ENCODE measurements around the gene AASDHPPT. TPM values are rescaled to one million over a fixed set of nuclear protein-coding genes. Genes with fewer than 3 reads are reported as not detected.

AASDHPPT gene
- total and polyA plus RNA-seq, 7 experiments from 2014 or later = 17.7 to 55.9 (median 33.2) TPM

DNA sequence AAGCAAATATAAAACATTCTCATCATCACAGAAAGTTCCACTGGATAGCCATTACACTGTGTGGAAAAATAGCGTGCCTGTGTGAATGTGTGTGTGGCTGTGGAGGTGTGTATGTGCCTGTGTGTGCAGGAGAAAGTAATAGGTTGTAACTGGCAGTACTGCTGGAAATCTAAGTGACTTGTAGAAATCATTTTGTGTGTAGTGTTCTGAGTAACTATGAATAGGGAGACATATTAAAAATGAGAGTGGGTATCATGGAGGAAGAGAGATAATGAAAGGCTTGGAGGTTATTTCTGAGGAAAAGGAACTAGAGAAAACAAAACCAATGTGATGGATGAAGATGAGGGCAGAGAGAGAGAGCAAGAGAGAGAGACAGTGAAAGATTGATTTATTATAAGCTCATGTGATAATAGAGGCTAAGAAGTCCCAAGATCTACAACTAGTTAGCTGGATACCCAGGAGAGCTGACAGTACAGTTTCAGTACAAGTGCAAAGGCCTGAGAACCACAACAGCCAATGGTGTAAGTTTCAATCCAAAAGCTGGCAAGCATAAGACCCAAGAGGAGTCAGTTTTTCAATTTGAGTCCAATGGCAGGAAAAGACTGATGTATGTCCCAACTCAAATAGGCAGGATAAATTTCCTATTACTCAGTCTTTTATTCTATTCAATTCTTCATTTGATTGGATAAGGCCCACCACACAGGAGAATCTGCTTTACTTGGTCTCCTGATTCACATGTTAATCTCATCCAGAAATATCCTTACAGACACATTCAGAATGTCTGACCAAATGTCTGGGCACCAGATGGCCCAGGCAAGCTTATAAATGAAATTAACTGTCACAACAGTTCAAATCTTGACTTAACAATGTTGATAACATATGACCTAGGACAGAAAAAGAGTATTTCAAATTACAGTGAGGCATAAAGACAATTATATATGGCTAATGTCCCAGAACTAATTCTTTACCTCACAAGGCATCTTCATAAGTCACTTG lies 15.2 kb upstream of the AASDHPPT start:
- H3K4me3 ChIP-seq (ENCODE audit: low read length) = no peak overlapping the region
- Mint-ChIP-seq H3K4me3 (no peak overlapping the region), H3K27ac (peak overlapping the region in 1 of 9 donors; percentile 13), H3K4me1 (peaks cover 5 to 14% (median 10%) of the 10 kb centered on the region in 7 donors), H3K9me3 (no peaks in the 10 kb centered on the region), H3K27me3 (no peaks in the 10 kb centered on the region), H3K36me3 (peaks cover 4 to 38% (median 21%) of the 10 kb centered on the region in 5 donors)
- no peaks in the 10 kb centered on the region for H3K36me3 ChIP-seq (ENCODE audit: control insufficient read depth in 2 of 3, insufficient read depth in 3 of 3, low read length in 3 of 3)
- ChIA-PET CTCF (interaction anchor here (0.7 kb wide), 1 partner anchor 15 kb away, joined by 3 read pairs; the partner anchor contains the start of genes AASDHPPT and KBTBD3), POLR2A (no interaction called here)
- H3K9me3 ChIP-seq (ENCODE audit: control insufficient read depth in 2 of 3, low read length in 3 of 3) = no peaks in the 10 kb centered on the region
- ATAC-seq (no peak), DNase-seq (no peak)
- no peaks in the 10 kb centered on the region for H3K27me3 ChIP-seq (ENCODE audit: control insufficient read depth in 2 of 2, insufficient read depth in 2 of 2, low read length in 2 of 2)
- H3K4me1 ChIP-seq (ENCODE audit: control insufficient read depth in 2 of 2, insufficient read depth in 2 of 2, low read length in 2 of 2) = no peaks in the 10 kb centered on the region
- no peak overlapping the region for H3K27ac ChIP-seq (ENCODE audit: low read depth, low read length)
- intact Hi-C loops (cut with micrococcal nuclease) = no loop called here

DNA sequence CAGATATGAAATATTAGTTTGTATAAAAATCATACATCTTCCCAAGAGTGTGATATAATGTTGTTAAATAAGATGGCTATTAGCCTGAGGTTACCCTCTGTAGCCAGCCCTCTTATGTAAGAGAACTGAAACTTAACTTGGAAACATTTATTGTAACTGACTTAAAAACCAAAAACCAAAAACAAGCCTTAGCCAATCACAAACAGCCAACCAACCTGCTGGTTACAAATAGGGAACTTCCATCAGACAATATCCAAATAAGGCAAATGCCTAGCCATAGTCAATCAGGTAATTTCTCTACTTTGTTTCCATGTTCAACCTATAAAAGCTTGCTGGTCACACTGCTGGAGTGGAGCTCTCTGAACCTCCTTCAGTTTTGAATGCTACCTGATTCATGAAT lies 14.5 kb upstream of the AASDHPPT start:
- Mint-ChIP-seq H3K36me3 (peaks cover 4 to 38% (median 18%) of the 10 kb centered on the region in 5 donors), H3K9me3 (no peaks in the 10 kb centered on the region), H3K4me3 (no peak overlapping the region), H3K27ac (no peak overlapping the region), H3K27me3 (no peaks in the 10 kb centered on the region), H3K4me1 (peaks cover 4 to 14% (median 10%) of the 10 kb centered on the region in 7 donors)
- no peak overlapping the region for H3K4me3 ChIP-seq (ENCODE audit: low read length)
- ChIA-PET POLR2A (no interaction called here), CTCF (no interaction called here)
- H3K36me3 ChIP-seq (ENCODE audit: control insufficient read depth in 2 of 3, insufficient read depth in 3 of 3, low read length in 3 of 3) = no peaks in the 10 kb centered on the region
- H3K27ac ChIP-seq (ENCODE audit: low read depth, low read length) = no peak overlapping the region
- DNase-seq = no peak
- H3K27me3 ChIP-seq (ENCODE audit: control insufficient read depth in 2 of 2, insufficient read depth in 2 of 2, low read length in 2 of 2) = no peaks in the 10 kb centered on the region
- no peak for ATAC-seq
- no peaks in the 10 kb centered on the region for H3K9me3 ChIP-seq (ENCODE audit: control insufficient read depth in 2 of 3, low read length in 3 of 3)
- intact Hi-C loops (cut with micrococcal nuclease) = no loop called here
- H3K4me1 ChIP-seq (ENCODE audit: control insufficient read depth in 2 of 2, insufficient read depth in 2 of 2, low read length in 2 of 2) = no peaks in the 10 kb centered on the region

DNA sequence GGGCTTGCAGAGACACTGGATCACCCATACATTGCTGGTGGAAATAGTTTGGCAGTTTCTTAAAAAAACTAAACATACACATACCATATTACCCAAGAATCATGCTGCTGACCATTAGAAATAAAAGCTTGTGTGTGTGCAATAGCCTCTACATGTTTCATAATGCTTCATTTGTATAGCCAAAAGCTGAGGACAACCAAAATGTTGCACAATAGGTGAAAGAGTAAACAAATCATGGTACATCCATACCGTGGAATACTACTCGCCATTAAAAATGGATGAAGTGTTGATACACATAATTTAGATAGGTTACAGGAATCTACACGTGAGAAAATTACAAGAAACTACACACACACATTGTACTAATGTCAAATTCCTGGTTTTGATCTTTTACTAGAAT lies 6.9 kb upstream of the AASDHPPT start:
- no peaks in the 10 kb centered on the region for H3K36me3 ChIP-seq (ENCODE audit: control insufficient read depth in 2 of 3, insufficient read depth in 3 of 3, low read length in 3 of 3)
- intact Hi-C loops (cut with micrococcal nuclease) = loop anchor here (10.0 kb wide), 2 partner anchors 1026 to 1494 kb away; partner anchors contain the start of genes CARD16 (in 2 of the 2) and ALKBH8 (in 1 of the 2)
- ChIA-PET POLR2A (no interaction called here), CTCF (interaction anchor here (0.5 to 1.7 kb wide), 2 partner anchors 14 to 1823 kb away, joined by 4 read pairs; no protein-coding TSS in a partner anchor)
- Mint-ChIP-seq H3K27ac (no peak overlapping the region), H3K27me3 (no peaks in the 10 kb centered on the region), H3K9me3 (no peaks in the 10 kb centered on the region), H3K36me3 (peaks cover 5 to 33% (median 14%) of the 10 kb centered on the region in 5 donors), H3K4me3 (no peak overlapping the region), H3K4me1 (peaks cover 11 to 42% (median 29%) of the 10 kb centered on the region in 7 donors)
- H3K27me3 ChIP-seq (ENCODE audit: control insufficient read depth in 2 of 2, insufficient read depth in 2 of 2, low read length in 2 of 2) = no peaks in the 10 kb centered on the region
- H3K4me3 ChIP-seq (ENCODE audit: low read length) = no peak overlapping the region
- peaks cover 1 to 3% of the 10 kb centered on the region in 2 donors for H3K4me1 ChIP-seq (ENCODE audit: control insufficient read depth in 2 of 2, insufficient read depth in 2 of 2, low read length in 2 of 2)
- H3K9me3 ChIP-seq (ENCODE audit: control insufficient read depth in 2 of 3, low read length in 3 of 3) = no peaks in the 10 kb centered on the region
- no peak overlapping the region for H3K27ac ChIP-seq (ENCODE audit: low read depth, low read length)
- no peak for ATAC-seq
- no peak for DNase-seq

DNA sequence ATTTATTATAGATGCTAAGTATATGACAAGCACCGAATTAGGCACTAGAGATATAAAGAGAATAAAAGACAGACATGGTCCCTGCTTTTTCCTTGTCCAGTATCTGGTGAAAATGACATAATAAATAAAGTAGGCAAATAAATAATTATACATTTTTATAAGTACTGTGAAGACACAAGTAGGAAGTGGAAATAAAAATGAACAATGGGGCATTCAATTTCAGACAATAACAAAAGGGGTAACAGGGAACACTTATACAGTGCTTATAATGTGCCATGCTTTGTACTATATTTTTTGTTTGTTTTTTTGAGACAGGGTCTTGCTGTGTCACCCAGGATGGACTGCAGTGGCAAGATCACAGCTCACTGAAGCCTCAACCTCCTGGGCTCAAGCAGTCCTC lies 4.7 kb upstream of the AASDHPPT start:
- no peak overlapping the region for H3K27ac Mint-ChIP-seq
- no peaks in the 10 kb centered on the region for H3K9me3 Mint-ChIP-seq
- no peak overlapping the region for H3K27ac ChIP-seq (ENCODE audit: low read depth, low read length)
- peaks cover 0 to 8% (median 0%) of the 10 kb centered on the region in 3 experiments for H3K36me3 ChIP-seq (ENCODE audit: control insufficient read depth in 2 of 3, insufficient read depth in 3 of 3, low read length in 3 of 3)
- H3K36me3 Mint-ChIP-seq = peaks cover 4 to 23% (median 10%) of the 10 kb centered on the region in 5 donors
- H3K4me3 Mint-ChIP-seq = no peak overlapping the region
- no peak for ATAC-seq
- DNase-seq = no peak
- intact Hi-C loops (cut with micrococcal nuclease) = loop anchor here (10.0 kb wide), 2 partner anchors 1028 to 1492 kb away; partner anchors contain the start of genes CARD16 (in 2 of the 2) and ALKBH8 (in 1 of the 2)
- ChIA-PET POLR2A (no interaction called here), CTCF (no interaction called here)
- no peak overlapping the region for H3K4me3 ChIP-seq (ENCODE audit: low read length)
- H3K4me1 Mint-ChIP-seq = peaks cover 11 to 53% (median 38%) of the 10 kb centered on the region in 7 donors
- no peaks in the 10 kb centered on the region for H3K9me3 ChIP-seq (ENCODE audit: control insufficient read depth in 2 of 3, low read length in 3 of 3)
- no peaks in the 10 kb centered on the region for H3K27me3 Mint-ChIP-seq
- H3K27me3 ChIP-seq (ENCODE audit: control insufficient read depth in 2 of 2, insufficient read depth in 2 of 2, low read length in 2 of 2) = no peaks in the 10 kb centered on the region
- peaks cover 11 to 13% of the 10 kb centered on the region in 2 donors for H3K4me1 ChIP-seq (ENCODE audit: control insufficient read depth in 2 of 2, insufficient read depth in 2 of 2, low read length in 2 of 2)

DNA sequence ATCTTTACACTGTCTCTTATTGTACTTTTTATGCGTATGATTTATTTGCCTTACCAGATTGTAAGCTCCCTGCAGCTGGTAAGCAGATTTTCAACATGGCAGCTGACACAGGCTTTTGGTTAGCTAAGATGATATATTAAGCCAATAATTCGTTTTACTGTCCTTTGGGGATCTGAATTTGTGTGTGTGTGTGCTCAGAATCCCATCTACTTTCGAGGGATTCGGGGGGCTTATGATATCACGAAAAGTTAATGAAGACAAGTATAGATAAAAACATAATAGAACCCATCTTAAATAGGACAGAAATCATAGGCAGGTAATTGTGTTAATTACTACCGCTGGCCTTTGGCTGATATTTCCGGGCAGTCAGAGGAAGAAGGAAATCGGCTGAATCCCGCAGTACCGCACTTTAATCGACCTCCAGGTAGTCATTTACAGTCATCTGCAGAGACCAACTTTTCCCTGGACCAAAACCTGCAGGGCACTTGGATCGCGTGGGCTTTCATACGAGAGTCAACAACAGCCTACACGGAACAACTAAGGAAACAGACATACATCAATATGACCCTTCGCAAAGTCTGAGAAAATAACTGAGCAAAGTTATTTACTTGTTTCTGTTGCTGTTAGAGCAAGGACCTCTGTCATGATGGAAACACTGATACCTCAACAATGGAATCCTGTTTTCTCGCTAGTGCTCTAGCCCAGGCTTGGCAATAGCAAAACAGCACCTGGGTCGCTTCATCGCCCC lies 1.1 kb upstream of the AASDHPPT start:
- ChIA-PET CTCF (interaction anchor here (0.9 to 1.1 kb wide), 2 partner anchors 10 to 14 kb away, joined by 3 to 5 read pairs; no protein-coding TSS in a partner anchor), POLR2A (interaction anchor here (0.9 to 1.3 kb wide), 2 partner anchors 54 to 61 kb away, joined by 4 to 5 read pairs; no protein-coding TSS in a partner anchor)
- Histone ChIP-seq H3K27ac (ENCODE audit: low read depth, low read length) (peak overlapping the region; percentile 91), H3K27me3 (ENCODE audit: control insufficient read depth in 2 of 2, insufficient read depth in 2 of 2, low read length in 2 of 2) (no peaks in the 10 kb centered on the region), H3K9me3 (ENCODE audit: control insufficient read depth in 2 of 3, low read length in 3 of 3) (no peaks in the 10 kb centered on the region), H3K4me3 (ENCODE audit: low read length) (peak overlapping the region; percentile 85), H3K4me1 (ENCODE audit: control insufficient read depth in 2 of 2, insufficient read depth in 2 of 2, low read length in 2 of 2) (peaks cover 29 to 34% of the 10 kb centered on the region in 2 donors), H3K36me3 (ENCODE audit: control insufficient read depth in 2 of 3, insufficient read depth in 3 of 3, low read length in 3 of 3) (peaks cover 0 to 18% (median 3%) of the 10 kb centered on the region in 3 experiments)
- ATAC-seq (no peak), DNase-seq (peak in 1 of 9 donors; percentile 9)
- no peaks in the 10 kb centered on the region for H3K27me3 Mint-ChIP-seq
- no peaks in the 10 kb centered on the region for H3K9me3 Mint-ChIP-seq
- intact Hi-C loops (cut with micrococcal nuclease) = loop anchor here (2.0 to 10.0 kb wide), 7 partner anchors 1032 to 1932 kb away; partner anchors contain the start of genes ALKBH8 (in 2 of the 2), CARD16 (in 2 of the 2), CUL5 (in 1 of the 2) and CWF19L2 (in 1 of the 2)
- peaks cover 30 to 72% (median 63%) of the 10 kb centered on the region in 7 donors for H3K4me1 Mint-ChIP-seq
- peak overlapping the region; percentile 95 to 100 (median 98) for H3K4me3 Mint-ChIP-seq
- H3K36me3 Mint-ChIP-seq = peaks cover 5 to 20% (median 9%) of the 10 kb centered on the region in 5 donors
- peak overlapping the region; percentile 91 to 99 (median 98) for H3K27ac Mint-ChIP-seq
